Adrenal gland (tissue), 12 donors: ENCODE measurements around the gene SPA17. TPM values are rescaled to one million over a fixed set of nuclear protein-coding genes. Genes with fewer than 3 reads are reported as not detected.

Source experiments
- DNase-seq, 7 donors: peaks; one replicate each; pipeline ENCODE4 v3.0.0-alpha.2; 2019 to 2020
- H3K27ac ChIP-seq, 5 donors: fragments of 200-600 bp; sonication (generic) in 4 of 5; 1 replicate in 3 of 5; 2 replicates in 2 of 5; pipeline versions ENCODE4 v1.5.1 to v1.8.0; 2016 to 2020; ENCODE audit warnings: mild to moderate bottlenecking in 1 of 5
- H3K27me3 ChIP-seq: fragments of 200-600 bp; 2 replicates; pipeline ENCODE4 v1.8.0; 2021
- H3K36me3 ChIP-seq, 2 donors: fragments of 200-600 bp; replicated peaks in 1 of 2; 1 replicate in 1 of 2; 2 replicates in 1 of 2; pipeline versions ENCODE4 v1.5.1 to v1.8.0; 2018 to 2022
- H3K4me1 ChIP-seq, 2 donors: fragments of 200-600 bp; replicated peaks in 1 of 2; 1 replicate in 1 of 2; 2 replicates in 1 of 2; pipeline versions ENCODE4 v1.5.1 to v1.8.0; 2018 to 2021
- H3K4me3 ChIP-seq, 4 donors: fragments of 200-600 bp; sonication (generic) in 3 of 4; one replicate each; pipeline ENCODE4 v1.5.1; 2016 to 2018
- H3K9me3 ChIP-seq, 3 donors: fragments of 200-600 bp; sonication (generic) in 1 of 3; replicated peaks in 1 of 3; 1 replicate in 2 of 3; 2 replicates in 1 of 3; pipeline versions ENCODE4 v1.5.1 to v1.8.0; 2016 to 2021
- CTCF ChIP-seq, 6 experiments: fragments of 450-650 bp in 4 of 6; fragments of 200-600 bp in 2 of 6; sonication (generic) in 1 of 6; IDR thresholded peaks; 1 replicate in 5 of 6; 2 replicates in 1 of 6; pipeline versions ENCODE4 v1.5.1 to v1.8.0; 2016 to 2021; ENCODE audit warnings: antibody characterized with exemption in 6 of 6, mild to moderate bottlenecking in 2 of 6, moderate library complexity in 1 of 6
- POLR2A ChIP-seq, 2 donors: fragments of 450-650 bp; IDR thresholded peaks; one replicate each; pipeline ENCODE4 v1.6.1; 2017; ENCODE audit warnings: antibody characterized with exemption in 2 of 2, mild to moderate bottlenecking in 2 of 2, moderate library complexity in 1 of 2
- WGBS, 4 donors: extraction: QIAGEN DNeasy Blood & Tissue Kit in 2 of 4; methylation state at CpG; one replicate each; pipeline versions ENCODE4 v1.1.5 to v1.1.7; 2013 to 2017; 5-methylcytosine and 5-hydroxymethylcytosine counted together
- intact Hi-C, 2 donors: fragments of 100-400 bp; cut with DNase I; formaldehyde crosslinking; loops; one replicate each; pipeline versions ENCODE4 v1.14.1 to v1.15.0; 2022 to 2023
- polyA plus RNA-seq, 3 donors: library from polyadenylated mRNA; stranded (reverse); fragments of 200-250 nt in 2 of 3; fragments of 350-450 nt in 1 of 3; fragmentation: Illumina TruSeq in 1 of 3; extraction: RNeasy Lipid Tissue Mini Kit (QIAGEN cat#74804) in 1 of 3; gene quantifications; one replicate each; pipeline ENCODE4 v1.2.3, GENCODE V29; 2013 to 2014
- total RNA-seq, 9 donors: library from RNA; depleted of rRNA in 4 of 9; stranded (reverse); fragments of >200 nt in 4 of 9; fragments of 120-200 nt in 1 of 9; fragmentation: NEBNext Ultra II Directional in 1 of 9; extraction: Animal tissue kit (Norgen Biotek cat#: 25700) in 1 of 9; gene quantifications; one replicate each; pipeline versions ENCODE4 v1.1.0 to v1.2.4, GENCODE V29; 2013 to 2023
- donor health status: healthy with polysubstance abuse.
- donor health status: Bipolar disorder and iron deficiency.
- donor health status: DM: yes; HTN: yes; CAD: no.
- donor health status: DM: no; HTN: no; CAD: no.
- donor health status: DM: no; HTN: no; CAD: no.
- donor health status: DM: yes; HTN: yes; CAD: no.

Gene SPA17
- total and polyA plus RNA-seq, 12 donors, result 1.3 to 14.8 (median 3.7) TPM

DNA sequence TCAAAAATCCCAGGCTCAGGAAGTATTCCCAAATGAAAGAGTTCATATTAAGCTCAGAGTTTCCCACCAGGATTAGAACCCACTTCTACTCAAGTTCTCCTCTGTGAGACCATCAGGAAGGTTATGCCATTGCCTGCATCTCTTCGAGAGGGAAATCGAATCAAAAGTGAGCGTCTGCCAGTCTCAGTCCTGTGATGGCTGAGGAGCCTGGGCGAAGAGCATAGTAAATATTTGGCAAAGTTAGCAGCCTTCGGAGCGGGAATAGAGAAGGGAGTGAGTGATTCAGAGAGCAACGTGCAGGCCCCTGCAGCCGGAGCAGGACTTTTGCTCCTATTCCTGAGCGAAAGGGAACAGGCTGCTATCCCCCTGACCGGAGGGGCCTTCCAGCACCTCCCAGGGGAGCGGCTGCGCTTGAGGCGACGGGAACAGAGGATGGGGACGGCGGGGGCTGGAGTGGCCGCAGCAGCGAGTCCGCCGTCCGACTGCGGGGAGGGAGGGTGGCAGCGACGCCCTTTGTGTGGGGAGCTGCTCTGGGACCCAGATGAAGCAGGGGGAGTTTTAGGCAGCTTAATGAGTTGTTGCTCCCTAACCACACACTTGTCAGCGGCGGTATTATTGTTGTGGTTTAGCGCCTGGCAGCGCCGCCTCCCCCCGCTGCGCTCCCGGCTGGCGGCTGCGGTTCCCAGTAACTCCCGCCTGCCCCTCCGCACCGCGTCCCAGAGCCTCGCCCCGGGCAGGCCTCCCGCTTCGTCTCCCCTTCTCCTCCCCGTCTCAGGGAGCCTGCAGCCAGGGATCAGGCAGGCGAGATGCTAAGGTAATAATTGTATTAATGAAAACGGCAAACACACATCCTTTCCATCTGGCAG, 44.3 kb downstream of the SPA17 start:
- Histone ChIP-seq H3K27me3 (peaks cover 12% of the 10 kb centered on the region), H3K9me3 (no peaks in the 10 kb centered on the region), H3K4me3 (peak overlapping the region in 2 of 4 donors; percentile 18 to 33), H3K4me1 (peaks cover 5 to 12% of the 10 kb centered on the region in 2 donors), H3K27ac (no peak overlapping the region), H3K36me3 (no peaks in the 10 kb centered on the region)
- WGBS, 4 donors, result 1 to 2% (median 1%) methylated on average over 16 to 45 of the region's 45 CpGs
- no peak for TF ChIP-seq POLR2A (IDR thresholded peaks at IDR 0.05)
- TF ChIP-seq CTCF (IDR thresholded peaks at IDR 0.05), result no peak
- DNase-seq, result no peak
- intact Hi-C loops, result no loop called here

DNA sequence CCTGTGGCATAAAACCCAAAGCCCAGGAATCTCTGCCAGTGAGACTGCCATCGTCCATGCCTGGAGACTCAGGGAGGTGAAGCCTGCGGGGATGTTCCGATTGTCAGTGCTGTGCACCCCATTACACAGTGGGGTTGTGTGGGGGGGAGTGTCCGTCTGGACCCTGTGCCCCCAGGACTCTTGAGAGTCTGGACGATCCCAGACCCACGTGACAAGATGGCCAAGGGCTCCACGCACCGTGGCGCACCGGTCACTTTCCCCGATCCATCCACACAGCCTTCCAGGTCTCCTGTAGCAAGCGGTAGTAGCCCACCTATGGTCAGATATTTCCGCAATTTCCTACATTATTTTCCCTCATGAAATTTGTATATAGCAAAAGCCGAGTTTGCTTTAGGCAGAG, 45.1 kb downstream of the SPA17 start:
- no peak overlapping the region for H3K27ac ChIP-seq
- 39 to 45% (median 40%) methylated on average over 13 to 14 of the region's 14 CpGs for WGBS, 4 donors
- no peak for TF ChIP-seq POLR2A (IDR thresholded peaks at IDR 0.05)
- TF ChIP-seq CTCF (IDR thresholded peaks at IDR 0.05), result no peak
- H3K4me1 ChIP-seq, result peaks cover 5 to 12% of the 10 kb centered on the region in 2 donors
- no peaks in the 10 kb centered on the region for H3K9me3 ChIP-seq
- DNase-seq, result no peak
- peak overlapping the region in 1 of 4 donors; percentile 33 for H3K4me3 ChIP-seq
- H3K36me3 ChIP-seq, result no peaks in the 10 kb centered on the region
- intact Hi-C loops, result no loop called here
- H3K27me3 ChIP-seq, result peaks cover 14% of the 10 kb centered on the region

- TF ChIP-seq POLR2A (IDR thresholded peaks at IDR 0.05), result no peak
- TF ChIP-seq CTCF (IDR thresholded peaks at IDR 0.05), result no peak
- no peaks in the 10 kb centered on the region for H3K36me3 ChIP-seq
- peaks cover 5 to 12% of the 10 kb centered on the region in 2 donors for H3K4me1 ChIP-seq
- peaks cover 14% of the 10 kb centered on the region for H3K27me3 ChIP-seq
- no peaks in the 10 kb centered on the region for H3K9me3 ChIP-seq
- no peak overlapping the region for H3K4me3 ChIP-seq
- WGBS, 4 donors, result 30 to 48% (median 40%) methylated on average over 2 of the region's 2 CpGs
- no peak overlapping the region for H3K27ac ChIP-seq
- DNase-seq, result no peak
- intact Hi-C loops, result no loop called here
Measured at GRCh38 chr11:124719534-124719933, 45.8 kb downstream of the SPA17 start.

GRCh38 chr11:124722176-124722575, 48.5 kb downstream of the SPA17 start:
- no peaks in the 10 kb centered on the region for H3K9me3 ChIP-seq
- peaks cover 5 to 21% of the 10 kb centered on the region in 2 donors for H3K4me1 ChIP-seq
- intact Hi-C loops, result no loop called here
- no peak overlapping the region for H3K4me3 ChIP-seq
- TF ChIP-seq CTCF (IDR thresholded peaks at IDR 0.05), result no peak
- no peak for TF ChIP-seq POLR2A (IDR thresholded peaks at IDR 0.05)
- peaks cover 14% of the 10 kb centered on the region for H3K27me3 ChIP-seq
- no peak overlapping the region for H3K27ac ChIP-seq
- no peaks in the 10 kb centered on the region for H3K36me3 ChIP-seq
- WGBS, 4 donors, result 33 to 42% (median 36%) methylated on average over 4 to 6 of the region's 6 CpGs
- no peak for DNase-seq
